HG03045 (cell line): ENCODE results near the gene BCDIN3D.

Experiments used
- ATAC-seq: cut with Tn5 transposase; IDR thresholded peaks from one replicate; pipeline ENCODE4 v1.9.1; 2021; ENCODE audit warnings: mild to moderate bottlenecking, moderate library complexity; ENCODE audit not compliant: unreplicated experiment

Gene BCDIN3D

DNA sequence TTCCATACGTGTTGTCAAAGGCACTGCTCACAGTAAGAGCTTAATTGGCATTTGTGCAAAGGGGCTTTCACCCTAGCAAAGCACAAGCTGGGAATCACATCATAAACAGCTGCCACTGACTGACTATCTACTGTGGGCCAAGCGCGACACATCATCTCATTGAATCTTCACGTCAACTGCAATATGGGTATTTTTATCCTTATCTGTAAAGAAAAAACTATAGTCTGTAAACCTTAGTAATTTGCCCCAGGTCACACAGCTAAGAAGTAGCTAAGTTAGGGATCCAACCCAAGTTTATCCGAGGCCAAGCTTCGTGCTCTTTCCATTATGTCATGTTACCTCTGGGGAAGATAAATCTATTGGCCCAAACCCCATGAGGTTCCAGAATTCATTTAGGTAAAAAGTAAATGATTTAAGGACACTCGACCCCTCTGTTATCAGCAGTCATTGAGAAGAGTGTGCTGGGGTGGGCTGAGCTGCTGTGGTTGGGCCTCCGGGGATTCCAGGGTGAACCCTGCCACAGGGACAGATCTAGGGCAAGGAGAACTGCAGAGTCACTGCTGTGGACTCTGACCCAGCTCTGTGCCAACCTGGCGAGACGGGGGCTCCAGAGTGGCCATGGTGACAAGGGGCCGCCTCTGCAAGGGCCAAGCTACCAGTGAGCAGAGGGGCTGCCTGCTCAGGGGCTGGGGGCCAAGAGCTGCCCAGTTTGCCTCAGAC, 42.3 kb downstream of the BCDIN3D start:
- ATAC-seq = no peak

GRCh38 chr12:49798934-49799333, 44.0 kb downstream of the BCDIN3D start:
- no peak for ATAC-seq

GRCh38 chr12:49798248-49798647, 44.7 kb downstream of the BCDIN3D start:
- no peak for ATAC-seq

DNA sequence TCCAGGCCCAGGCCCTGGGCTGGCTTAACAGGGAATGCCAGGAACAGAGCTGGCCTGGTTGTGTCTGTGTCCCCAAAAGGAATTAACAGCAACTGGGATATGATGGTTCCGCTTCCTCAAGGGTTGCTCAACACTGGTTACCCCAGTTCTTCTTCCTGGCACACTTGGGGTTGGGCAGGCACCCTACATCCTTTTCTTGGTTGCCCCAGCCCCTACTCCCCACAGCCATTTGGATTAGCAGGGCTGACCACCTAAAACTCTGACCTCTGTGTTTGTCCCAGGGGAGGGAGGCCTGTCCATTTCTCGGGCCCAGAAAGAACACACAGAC, 45.5 kb downstream of the BCDIN3D start:
- ATAC-seq = no peak

DNA sequence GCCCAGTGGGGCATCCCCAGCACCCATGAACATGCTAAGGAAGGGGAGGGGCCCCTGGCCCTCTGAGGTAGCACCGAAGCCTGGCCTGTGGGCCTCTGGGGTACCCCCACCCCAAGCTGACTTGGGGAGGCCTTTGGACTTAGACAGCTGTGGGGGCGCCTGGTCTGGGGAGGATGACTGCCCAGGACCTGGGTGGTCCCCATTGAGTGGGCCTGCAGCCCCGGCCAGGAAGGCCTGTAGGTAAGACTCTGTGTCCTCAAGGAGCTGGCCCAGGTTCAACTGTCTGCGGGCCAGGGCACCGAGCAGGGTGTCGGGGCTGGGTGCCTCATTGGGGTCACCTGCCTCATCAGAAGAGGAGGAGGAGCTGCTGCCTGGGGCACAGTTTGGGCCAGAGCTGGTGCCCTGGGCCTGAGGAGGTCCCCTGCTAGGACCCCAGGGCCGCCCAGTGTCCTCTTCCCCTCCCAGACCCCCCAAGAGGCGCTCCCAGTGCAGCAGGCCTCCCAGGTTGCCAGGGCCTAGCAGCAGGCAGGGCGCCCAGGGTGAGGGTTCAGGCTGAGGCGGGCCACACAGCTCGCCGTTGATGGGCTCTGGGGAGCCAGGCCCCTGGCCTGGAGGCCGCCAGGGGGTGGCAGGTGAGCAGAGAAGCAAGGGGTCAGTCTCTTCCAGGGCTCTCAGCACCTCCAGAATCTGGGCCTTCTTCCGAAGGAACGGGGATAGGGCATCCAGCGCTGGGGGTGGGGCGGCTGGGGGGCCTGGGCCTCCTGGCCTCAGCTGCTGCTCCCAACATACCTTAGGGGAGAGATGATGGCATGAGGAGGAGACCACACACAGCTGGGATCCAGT, 46.1 kb downstream of the BCDIN3D start:
- no peak for ATAC-seq

DNA sequence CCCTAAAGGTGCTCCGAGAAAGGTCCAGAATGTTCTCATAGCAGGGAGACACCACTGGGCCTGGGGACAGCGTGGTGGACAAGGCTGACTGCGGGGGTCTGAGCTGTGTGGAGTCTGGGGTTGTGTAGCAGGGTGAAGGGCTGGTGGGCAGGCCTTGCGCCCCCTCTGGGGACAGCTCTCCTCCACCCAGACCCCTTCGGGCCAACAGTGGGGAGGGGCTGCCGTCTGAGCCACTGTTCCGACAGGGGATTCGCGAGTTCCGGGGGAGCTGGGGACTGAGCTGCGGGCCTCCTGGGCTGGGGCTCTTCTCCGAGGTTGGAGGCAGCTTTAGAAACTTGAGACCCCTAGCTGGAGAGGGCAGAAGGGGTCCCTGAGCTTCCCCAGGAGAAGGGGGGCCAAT, 46.8 kb downstream of the BCDIN3D start:
- ATAC-seq = no peak

- ATAC-seq = no peak
Observed at GRCh38 chr12:49795654-49796105, 47.2 kb downstream of the BCDIN3D start.

DNA sequence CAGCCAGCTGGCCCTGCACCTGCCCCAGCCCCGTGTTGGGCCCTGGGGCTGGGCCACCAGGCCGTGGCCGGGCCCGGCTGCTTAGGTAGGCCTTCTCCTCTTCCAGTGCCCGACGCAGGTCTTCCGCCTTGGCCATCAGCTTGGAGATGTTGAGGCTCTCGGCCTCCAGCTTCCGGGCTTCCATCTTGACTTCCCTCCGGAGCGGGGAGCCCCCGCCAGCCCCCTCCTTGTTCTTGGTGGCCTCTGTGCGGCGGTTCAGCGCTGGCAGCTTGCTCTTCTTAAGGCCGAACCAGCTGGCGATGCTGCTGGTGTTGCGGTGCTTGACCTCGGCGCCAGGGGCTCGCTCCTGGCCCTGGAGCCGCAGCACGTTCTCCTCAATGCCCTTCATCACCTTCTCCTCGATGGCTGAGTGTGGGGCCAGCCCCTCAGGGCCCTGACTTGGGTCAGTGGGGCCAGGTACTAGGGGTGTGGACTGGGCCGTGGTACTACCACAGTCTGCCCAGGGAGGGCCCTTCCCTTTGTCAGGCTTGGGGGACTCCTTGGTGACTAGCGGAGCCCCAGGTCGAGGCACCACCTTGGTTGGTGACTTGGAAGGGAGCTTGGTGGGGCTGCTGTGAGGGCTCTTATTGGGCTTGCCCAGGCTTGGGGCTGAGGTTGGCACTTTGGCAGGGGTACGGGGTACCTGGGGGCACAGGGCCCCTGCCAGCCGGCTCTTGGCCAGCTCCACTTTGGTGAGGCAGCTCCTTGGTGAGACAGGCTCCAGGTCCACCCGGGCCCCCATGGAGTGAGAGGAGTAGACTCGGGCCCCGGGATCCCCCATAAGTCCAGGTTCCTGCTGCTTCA, 47.9 kb downstream of the BCDIN3D start:
- ATAC-seq = no peak

GRCh38 chr12:49794021-49794420, 48.9 kb downstream of the BCDIN3D start:
- ATAC-seq = no peak

DNA sequence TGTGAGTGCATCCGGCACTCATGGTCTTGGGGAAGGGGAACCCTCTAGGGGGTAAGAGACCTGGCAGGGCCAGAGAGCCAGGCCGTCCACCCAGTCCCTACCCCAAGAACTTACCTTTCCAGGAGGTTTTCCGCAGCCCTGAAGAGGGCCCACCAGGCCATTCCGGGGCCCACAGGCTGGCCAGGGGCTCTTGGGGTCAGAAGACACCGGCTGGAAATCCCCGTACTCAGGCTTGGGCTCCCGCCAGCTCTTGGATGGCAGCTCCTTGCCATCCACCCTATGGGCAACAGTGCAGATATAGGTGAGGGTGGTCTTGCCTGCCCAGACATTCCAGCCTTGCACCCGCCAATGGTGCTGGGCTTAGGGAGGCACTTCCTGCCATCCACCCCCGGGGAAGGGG, 49.3 kb downstream of the BCDIN3D start:
- ATAC-seq = no peak

GRCh38 chr12:49792976-49793580, 49.8 kb downstream of the BCDIN3D start:
- no peak for ATAC-seq

GRCh38 chr12:49792181-49792970, 50.5 kb downstream of the BCDIN3D start:
- ATAC-seq = no peak

DNA sequence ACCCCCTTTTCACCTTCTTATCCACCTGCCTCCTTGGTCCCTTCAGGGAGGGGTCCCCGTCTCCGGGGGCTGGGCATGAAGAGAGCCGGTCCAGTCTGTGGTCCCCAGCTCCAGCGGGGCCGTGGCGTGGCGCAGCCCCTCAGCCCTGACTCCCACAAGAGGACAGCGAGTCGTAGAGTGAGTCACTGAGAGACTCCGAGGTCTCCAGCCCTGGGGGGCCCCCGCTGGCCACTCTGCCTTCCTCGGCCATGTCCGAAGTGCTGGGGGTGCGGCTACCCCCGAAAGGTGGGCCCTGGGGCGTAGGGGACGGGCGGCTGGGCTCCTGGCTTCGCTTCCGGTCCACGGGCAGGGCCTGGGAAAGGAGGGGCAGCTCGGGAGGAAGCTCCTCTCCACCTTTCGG, 51.2 kb downstream of the BCDIN3D start:
- no peak for ATAC-seq

GRCh38 chr12:49790741-49791555, 52.0 kb downstream of the BCDIN3D start:
- ATAC-seq = no peak

DNA sequence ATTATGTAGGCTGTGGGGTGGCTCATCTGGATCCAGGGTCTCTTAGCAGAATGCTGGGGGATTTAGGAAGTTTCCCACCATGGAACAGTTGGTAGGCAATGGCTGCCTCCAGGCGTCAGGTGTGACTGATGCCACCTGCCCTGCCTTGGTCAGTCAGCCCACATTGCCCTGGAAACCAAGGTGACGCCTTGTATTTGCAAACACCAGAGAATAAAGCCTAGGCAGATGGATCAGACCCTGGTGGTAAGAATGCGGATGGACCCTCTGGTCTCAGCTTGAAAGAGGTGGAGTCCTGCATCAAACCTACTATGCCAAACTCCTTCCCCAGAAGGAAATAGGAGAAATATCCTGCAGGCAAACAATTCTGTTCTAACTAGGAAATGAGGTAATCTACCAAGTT, 52.9 kb downstream of the BCDIN3D start:
- ATAC-seq = no peak

DNA sequence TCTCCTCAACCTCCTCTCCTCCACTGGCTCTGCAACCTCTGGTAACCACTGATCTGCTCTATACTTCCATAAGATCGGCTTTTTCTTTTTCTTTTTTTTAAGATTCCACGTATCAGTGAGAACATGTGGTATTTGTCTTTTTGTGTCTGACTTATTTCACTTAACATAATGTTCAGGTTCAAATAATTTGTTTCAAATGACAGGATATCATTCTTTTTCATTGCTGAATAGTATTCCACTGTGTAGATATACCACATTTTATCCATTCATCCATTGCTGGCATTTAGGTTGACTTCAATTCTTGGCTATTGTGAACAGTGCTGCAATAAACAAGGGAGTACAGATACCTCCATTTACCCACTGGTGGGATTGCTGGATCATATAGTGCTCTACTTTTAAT, 55.2 kb downstream of the BCDIN3D start:
- ATAC-seq = no peak
